Measurements from ENCODE around the gene SLC39A8.
"Not testable (repeated sequence)": the region's sequence is repeated elsewhere in the genome, so short reads cannot be mapped to it uniquely, and the experiment has no call there.

Gene SLC39A8

DNA sequence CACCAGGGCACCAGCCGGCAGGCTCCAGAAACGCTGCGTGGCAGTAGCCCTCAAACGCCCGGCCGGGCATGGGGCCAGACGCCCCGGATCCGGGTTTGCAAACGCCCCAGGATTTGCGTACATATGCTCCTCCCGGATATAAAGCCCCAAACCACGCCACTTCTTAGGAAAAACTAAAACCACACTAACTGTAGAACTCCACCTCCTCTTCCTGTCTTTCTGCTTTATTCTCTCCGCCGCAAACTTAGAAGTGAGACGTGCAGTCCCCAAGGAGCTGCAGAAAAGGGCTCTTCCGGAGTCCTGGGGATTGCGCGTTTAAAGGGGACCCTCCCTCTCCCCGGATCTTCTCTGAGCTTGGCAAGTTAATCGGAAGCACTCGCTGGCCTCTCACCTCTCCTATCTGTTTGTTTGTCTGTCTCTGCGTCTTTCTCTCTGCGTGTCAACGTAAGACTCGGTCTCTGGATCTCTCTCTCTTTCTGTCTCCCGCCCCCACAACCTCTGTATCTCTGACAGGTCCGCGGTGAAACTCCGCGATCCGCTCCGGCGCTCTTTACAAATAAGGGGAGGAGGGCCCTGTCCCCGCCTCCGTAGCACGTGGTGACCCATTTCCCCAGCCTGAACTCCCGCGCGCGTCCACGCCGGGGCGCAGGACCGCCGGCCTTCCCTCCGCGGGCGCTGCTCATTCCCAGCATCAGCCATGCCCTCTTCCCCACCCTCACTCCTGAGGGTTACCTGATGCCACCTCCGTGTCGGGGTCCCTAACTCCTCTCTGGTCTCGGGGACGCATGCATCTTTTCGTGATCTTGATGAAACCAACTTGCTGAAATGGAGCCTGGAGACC is at the start of gene SLC39A8:
SLC39A8 (minus strand) TSS at position 529 of the 841 bp plus-strand sequence. CDS start 820 bp downstream, outside the sequence.
- peak; percentile 85 for DNase-seq

DNA sequence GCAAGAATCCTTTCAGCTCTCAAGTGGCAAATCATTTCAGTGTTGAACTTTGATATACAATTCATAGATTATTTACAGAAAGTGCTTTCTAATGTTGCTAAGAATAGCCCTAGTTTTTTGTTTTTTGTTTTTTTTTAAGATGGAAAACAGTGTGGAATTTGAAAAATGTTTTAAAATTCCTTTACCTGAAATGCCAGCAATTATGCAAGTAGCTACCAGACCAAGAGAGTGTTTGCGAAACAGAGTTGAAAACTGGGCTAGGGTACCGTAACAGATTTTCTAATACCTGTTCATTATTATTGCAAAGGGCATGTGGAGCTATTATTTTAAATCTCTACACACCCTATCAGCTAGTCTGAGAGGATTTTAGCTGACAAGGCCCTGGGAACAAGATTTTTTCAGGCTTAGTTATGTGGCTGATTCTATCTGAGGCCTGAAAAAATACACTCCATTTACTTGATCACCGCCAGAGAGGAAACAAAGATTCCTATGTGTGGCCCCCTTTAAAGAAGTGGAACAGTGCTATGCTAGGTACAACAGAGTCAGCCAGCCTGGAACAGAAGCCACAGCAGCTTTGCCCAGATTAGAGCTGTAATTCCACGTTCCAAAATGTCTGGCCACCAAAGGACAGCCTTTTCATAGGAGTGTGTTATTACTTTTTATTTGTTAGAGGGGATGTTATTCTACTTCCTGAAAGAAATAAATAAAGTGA is 46.9 kb upstream of the SLC39A8 start:
- no peak for DNase-seq

DNA sequence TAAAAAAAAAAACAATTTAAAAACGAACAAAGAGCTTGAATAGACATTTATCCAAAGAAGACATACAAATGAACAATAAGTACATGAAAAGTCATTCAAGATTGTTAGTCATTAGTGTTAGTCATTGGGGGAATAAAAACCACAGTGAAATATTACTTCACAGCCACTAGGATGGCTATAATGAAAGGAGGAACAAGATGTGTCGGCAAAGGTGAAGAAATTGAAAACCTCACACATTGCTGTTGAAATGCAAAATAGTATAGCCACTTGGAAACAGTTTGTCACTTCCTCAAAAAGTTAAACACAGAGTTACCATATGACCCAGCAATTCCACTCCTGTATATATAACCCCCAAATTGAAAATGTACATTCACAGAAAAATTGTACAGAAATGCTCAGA is 45.2 kb upstream of the SLC39A8 start:
- no peak for DNase-seq

DNA sequence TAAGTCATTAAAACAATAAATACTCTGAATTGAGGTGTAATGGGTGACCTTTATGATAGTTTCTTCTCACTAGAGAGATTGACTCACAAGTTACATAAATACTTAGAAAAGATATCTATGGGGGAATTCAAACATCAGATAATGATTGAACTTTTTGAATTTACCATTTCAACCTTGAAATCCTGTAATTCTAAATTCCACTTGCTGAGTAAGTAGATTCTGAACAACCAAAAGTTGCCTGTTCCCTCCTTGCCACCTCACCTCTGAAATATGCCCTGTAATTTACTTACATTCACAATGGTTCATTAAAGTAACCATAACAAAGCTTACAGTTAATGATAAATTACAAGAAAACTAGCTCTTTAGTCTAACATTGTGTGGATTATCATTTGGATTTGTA is 43.3 kb upstream of the SLC39A8 start:
- no peak for DNase-seq

DNA sequence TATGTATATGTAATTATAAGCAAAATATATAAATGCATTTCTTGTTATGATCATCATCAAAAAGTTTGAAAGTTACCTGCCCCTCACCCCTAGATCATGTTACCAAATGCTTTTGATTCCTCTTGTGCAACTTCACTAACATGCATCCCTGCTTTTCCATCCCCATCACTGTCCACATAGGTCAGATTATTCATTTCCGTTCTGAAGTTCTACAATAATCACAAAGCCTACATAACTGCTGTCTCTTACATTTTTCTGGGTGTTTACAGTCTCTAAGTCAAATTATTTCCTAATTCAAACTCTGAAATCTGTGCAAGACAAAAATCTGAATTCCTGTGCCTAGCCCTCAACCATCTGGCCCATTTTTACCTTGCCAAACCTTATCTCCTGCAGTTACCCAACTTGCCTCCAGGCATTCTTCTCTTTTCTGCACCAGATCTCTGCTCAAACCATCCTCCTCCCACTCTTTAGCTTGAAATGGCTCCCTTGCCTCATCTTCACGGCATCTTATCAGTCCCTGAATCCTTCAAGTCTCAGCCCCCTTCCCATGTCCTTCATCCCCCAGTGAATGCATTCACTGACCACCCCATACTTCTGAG is 42.4 kb upstream of the SLC39A8 start:
- no peak for DNase-seq

DNA sequence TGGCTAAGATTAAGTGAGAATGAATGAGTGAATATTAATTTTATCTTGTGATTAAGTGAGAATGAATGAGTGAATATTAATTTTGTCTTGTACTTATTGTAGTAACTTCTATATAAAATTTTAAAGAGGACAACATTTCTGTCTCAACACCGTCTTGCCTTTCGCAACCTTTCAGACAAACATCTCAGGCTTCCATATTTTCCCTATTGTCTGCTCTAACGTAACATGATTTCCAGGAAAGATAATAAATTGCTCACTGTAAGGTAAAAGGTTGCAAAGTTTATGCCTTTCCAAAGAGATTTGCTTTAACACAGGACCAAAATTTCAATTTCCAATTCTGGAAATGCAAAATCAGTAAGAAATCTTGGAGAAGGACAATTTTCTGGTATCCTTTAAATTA is 41.7 kb upstream of the SLC39A8 start:
- no peak for DNase-seq

DNA sequence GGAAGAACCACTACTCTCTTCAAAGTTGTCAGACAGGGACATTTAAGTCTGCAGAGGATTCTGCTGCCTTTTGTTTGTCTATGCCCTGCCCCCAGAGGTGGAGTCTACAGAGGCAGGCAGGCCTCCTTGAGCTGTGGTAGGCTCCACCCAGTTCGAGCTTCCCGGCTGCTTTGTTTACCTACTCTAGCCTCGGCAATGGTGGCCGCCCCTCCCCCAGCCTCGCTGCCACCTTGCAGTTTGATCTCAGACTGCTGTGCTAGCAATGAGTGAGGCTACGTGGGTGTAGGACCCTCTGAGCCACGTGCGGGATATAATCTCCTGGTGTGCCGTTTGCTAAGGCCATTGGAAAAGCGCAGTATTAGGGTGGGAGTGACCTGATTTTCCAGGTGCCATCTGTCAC is 35.0 kb upstream of the SLC39A8 start:
- DNase-seq: not testable (repeated sequence)

DNA sequence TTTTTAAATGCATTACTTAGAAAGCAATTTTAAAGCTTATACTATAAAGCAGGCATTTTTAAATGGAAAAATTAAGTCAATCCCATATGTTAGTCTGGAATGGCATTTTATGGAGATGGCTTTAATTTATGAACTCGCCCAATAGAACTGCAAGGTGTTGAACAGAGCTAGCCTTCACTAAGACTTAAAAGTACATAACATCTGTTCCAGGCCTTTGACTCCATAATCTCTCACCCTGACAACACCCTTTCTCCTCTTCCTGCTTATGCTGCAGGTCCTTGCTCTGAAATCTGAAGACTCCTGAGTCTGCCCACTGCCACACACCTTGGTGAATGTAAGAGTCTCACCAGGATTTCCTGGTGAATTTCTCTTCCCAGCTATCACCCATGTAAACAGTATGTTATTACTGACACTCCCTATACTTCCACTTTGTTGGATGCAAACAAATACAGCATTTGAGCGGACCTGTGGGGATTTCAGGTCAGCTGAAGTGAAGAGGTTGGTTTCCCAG is 17.7 kb upstream of the SLC39A8 start:
- no peak for DNase-seq

DNA sequence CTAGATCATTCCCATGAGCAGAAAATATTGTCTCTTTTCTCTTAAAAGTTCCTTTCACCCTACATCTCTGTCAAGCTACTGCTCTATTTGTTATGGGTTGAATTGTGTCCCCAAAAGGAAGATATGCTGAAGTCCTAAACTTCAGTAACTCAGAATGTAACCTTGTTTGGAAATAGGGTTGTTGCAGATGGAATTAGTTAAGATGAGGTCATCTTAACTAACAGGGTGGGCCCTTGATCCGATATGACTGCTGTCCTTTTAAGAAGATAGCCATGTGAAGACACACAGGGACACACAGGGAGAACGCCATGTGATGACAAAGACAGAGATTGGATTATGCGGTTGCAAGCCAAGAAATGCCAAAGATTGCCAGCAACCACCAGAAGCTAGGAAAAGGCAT is 12.8 kb upstream of the SLC39A8 start:
- DNase-seq: no peak

DNA sequence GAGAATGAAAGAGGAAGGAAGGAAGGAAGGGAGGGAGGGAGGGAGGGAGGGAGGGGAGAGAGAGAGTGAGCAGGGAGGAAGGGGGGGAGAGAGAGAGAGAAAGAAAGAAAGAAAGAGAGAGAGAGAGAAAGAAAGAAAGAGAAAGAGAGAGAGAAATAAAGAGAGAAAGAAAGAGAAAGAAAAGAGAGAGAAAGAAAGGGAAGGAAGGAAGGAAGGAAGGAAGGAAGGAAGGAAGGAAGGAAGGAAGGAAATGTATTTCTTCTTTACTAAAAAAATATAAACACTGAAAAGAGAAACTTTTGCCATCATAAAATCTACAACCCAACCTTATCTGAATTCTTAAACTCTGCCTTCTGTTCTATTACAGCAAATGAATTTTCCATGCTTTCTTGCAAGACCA is 12.4 kb upstream of the SLC39A8 start:
- not testable (repeated sequence) for DNase-seq

DNA sequence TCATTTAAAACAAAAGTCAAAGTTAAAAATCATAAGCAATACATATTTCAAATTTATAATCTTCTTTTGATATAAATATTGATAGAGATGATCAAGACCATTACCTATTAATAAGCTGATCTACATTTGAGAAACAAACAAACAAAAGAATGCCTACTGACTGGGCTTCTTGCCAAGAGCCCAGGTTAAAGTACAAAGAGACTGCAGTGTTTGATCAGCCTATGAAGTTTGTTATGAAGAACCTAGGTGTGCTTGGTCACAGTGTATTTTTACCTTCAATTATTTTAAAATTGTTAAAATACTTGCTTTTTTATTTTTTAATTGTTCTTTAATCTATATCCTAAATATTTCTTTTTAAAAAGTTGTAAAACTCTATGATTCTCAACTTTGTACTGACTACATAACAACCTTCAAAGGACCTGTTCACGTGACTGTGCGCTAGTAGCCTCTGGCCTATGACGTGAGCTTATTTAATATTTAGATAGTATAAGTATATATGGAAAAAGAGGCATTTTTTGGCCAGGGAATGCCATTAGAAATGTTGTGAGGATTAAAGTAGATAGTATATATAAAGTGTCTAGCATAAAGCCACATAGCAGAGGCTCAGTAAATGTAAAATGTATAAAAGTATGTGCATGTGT is 11.4 kb upstream of the SLC39A8 start:
- no peak for DNase-seq

DNA sequence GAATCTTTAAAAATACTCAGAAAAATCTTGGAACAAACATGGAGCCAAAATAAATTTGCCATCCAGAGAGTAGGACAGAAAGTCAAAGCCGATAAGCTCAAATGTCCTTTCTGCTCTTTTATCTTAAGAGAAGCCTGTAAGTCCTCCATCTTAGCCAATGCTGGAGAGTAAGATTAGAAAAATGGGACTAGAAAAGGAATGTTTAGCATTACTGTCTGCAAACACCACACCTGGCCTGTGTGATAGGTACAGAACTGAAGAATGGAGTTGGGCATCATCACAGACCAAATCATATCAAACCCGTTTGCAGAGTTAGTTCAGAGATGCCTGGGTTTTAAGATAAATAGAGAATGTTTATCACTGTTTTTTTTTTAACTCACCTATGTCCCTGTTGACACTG is 10.5 kb upstream of the SLC39A8 start:
- DNase-seq: no peak

DNA sequence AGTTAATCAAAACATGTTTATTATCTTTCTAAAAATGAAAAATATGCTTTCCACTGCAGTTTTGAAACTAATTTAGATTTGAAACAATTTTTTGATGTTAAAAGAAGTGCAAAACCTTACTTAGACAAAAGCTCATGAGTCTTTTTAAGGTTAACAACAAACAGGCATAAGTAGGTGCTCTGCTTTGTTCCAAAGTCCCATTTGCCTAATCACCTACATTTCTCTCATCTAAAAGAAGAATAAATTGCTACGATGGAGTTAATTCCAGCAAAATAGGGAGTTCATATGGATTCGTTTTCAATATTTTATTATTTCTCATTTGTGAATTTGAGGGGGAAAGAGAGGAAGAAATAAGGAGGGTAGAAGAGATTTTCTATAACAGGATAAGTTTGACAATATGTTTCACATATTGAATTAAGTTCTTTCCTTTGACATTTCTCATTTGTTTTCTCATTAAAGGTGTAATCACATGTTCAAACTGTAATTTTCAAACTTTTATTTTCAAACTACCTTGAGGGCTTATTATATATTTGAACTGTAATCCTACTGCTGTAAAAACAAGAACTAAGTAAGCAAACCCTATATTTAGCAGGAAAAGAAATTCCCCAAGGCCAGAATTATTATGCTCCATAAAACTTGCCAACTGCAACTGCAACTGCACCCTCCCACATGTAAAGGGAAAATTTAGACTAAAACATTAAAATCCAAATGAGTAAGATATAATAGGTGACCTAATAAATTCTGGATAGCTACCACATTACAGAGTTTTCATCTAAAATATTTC is 9.6 kb upstream of the SLC39A8 start:
- no peak for DNase-seq

DNA sequence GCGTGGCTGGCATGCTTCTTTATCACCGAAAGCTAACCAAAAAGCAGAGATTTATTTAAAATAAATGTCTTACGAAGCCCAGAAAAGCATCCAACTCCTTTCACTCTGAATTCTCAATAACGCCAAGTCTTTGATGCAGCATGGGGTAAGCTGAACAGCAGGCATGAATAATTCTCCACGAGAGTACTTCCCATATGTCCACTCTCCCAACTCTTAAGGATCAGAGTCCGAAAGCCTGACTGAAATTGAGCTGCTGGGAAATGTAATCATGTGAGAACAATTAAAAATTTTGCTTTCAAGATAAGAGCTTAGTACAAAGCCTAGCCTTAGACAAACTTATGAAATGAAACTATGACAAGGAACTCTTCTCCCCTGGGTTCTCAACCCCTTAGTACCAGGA is 7.5 kb upstream of the SLC39A8 start:
- no peak for DNase-seq

DNA sequence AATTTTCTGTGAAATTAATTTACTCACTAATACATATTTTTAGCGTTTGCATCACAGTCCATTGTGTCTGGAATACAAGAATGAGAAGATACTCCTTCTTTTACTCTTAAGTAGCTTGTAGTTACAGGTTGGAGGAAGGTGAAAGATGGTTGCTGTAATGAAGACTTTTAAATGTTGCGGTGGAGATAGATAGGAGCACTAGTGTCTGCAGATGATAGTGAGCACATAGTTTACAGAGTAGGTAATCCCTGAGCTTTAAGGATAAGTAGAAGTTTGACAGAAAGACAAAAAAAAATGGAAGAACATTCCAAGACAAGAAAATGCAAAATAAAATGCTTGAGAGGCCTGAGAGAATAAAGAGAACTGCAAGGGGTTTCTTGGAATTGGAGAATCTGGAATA is 5.4 kb upstream of the SLC39A8 start:
- no peak for DNase-seq

DNA sequence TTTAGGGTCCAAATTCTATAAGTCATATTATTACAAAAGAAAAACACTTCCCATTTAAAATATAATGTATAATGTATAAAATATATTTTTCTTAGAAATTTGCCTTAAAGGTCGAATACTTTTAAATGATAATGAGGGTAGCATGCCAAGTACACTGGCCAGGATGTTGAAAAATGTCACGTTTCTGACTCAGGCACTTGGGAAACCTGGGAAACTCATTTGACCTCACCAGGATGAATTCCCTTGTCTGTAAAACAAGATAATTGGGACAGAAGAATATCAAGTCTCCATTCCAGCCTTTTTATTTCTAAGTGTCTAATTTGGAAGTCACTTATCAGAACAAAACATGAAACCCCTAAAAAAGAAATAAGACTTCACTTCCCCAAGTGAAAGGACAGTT is 3.4 kb upstream of the SLC39A8 start:
- no peak for DNase-seq

DNA sequence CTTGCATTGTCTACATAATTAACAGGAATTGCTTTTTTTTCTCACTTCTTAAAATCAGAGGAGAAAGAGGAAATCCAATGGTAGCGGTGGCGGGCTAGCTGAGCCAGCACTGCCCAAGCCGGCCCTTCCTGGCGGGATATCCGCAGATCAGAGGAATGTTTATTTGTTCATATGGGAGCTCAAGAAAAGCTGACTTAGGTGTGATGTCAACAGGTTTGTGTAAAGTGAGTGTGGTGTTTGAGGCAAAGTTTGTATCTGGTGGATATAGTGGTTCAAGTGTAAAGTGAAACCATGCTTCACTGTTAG is 466 bp upstream of the SLC39A8 start:
- no peak for DNase-seq

DNA sequence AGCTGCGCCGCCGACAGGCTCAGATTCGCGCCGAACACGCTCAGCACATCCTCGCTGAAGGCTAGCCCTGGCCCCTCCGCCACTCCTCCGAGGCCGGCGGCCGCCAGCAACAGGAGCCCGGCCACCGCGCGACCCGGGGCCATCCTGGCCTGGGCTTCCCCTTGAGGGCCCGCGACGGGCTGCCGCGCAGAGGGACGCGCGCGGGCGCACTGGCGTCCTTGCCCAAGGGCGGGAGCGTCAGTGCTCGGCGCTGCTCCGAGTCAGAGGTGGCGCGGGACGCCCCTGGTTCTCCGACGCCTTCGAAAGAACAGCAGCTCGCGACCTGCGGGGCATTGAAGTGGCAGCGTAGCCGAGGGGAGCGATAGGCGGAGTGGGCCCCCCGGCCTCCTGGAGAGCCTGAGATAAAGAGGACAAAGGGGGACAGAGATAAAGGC is 745 bp downstream of the SLC39A8 start:
- peak; percentile 62 for DNase-seq

DNA sequence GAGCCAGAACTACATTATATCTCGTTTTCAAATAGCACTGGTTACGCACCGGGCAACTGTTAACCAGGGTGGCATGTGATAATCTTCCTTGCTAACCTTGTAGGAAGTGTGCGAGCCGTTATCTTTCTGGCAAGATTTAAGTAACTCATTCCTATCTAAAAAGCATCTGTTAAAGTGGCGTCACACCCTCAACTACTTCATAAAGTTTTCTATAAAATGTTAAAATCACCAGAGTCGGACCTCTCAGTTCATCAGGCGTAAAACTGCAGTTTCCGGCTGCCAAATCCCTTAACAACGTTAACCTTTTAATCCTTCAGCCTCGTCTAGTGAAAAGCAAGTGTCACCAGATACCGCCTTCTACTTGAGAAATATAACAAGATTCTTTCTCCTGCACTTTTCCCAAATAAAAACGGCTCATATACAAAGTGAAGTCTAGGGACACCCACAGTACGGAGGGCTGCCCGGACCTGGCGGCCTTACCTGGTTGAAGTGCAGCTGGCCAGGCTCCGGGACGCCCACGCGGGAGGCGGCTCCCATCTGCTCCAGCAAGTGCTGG is 1.2 kb downstream of the SLC39A8 start:
- peak; percentile 61 for DNase-seq

DNA sequence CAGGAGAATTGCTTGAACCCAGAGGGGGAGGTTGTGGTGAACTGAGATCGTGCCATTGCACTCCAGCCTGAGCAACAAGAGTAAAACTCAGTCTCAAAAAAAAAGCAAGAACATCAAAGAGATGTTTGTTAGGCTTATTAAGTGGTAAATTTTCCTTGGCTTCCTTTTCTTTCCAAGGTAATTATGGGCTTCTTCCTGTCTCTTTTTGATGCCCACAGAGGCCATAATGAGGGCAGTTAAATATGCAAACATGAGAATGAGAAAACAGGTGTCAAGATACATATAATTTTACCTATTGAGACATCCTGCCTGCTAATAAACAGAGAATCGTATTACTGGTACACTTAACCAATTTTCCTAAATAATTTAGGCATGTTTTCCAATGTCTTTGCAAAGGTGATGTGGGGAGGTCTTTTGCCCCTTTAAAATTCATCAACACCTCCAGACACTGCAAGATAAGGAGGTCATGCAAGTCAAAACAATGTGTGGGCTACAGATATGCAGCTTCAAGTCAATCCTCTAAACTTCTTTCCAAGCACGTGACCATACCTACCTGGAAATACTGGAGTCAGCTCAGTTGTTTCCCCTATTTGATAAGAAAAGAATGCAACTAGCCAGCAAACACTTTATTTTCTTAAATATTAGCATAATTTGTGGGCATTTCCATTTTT is 2.7 kb downstream of the SLC39A8 start:
- DNase-seq: no peak

DNA sequence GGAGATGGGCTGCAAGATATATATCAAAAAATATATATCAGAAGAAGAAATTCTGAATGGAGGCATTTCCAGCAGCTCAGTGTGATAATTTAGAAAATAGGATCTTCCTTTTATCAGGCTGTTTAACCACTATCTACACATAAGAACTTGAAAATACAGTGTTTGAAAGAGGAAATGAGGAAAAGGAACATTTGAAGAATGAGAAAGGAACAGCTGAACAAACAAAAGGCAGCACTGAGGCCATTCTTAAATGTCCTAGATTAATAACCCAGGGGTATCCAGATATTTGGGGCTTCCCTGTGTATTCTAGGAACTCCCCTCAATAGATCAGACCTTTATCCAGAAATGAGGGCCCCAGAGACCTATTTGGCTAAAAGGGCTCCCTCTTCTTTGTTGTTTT is 4.1 kb downstream of the SLC39A8 start:
- DNase-seq: no peak

DNA sequence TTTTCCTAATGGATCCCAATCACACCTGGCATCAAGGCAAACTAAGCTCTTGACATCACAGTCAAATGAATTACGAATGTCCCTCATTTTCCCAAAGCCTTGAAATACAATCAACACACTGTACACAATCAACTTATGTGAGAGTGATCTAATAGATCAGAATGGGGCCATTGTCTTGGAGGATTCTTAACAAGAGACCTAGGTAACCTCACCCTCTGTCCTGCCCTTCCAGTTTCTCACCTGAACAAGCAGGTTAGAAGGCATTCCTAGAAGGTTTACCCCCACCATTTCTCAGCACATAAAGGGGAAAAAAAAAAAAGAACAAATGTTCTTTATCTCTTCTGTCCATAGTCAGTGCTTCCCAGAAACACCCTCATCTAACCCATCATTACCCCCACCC is 6.3 kb downstream of the SLC39A8 start:
- DNase-seq: no peak

All from activated CD8-positive, alpha-beta memory T cell treated with anti-CD3 and anti-CD28 coated beads, Interleukin-2, amount 50 U/mL, for 4 hours (primary cell).